HG02571 (cell line): Measurements from ENCODE around the gene DCPS.

Experiments
- ATAC-seq: cut with Tn5 transposase; IDR thresholded peaks from one replicate; pipeline ENCODE4 v1.9.1; 2021; ENCODE audit warnings: mild to moderate bottlenecking, moderate library complexity; ENCODE audit not compliant: unreplicated experiment

DCPS gene

DNA sequence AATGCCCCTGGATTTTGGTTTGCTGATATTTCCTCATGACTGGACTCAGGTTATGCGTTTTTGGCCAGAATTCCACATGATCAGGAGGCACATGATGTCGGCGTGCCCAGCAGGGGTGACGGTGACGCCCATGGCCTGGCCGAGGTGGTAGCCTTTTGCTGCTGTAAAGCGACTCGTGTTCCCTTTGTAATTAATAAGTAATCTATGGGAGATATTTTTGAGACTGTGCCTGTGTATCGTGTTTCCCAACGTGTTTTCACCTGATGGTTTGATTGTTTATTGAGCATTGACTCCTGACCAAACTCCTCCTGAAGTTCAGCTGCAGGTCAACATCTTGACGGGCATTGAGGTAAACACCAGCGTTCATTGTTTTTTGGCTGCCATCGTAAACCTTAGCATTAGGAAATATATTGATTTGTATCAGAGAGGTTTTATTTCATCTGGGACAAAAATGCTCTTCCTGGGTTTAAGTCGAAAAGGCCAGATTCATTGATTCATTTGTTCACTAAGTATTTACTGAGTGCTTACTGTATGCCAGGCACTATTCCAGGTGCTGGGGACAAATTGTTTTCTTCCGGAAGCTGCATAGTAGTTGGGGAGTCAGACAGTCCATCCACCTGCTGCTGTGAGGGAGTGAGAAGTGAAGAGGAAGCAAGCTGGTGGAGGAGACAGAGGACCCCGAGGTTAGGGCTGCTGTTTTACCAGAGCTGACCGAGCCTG lies 23.6 kb downstream of the DCPS start:
- no peak for ATAC-seq

DNA sequence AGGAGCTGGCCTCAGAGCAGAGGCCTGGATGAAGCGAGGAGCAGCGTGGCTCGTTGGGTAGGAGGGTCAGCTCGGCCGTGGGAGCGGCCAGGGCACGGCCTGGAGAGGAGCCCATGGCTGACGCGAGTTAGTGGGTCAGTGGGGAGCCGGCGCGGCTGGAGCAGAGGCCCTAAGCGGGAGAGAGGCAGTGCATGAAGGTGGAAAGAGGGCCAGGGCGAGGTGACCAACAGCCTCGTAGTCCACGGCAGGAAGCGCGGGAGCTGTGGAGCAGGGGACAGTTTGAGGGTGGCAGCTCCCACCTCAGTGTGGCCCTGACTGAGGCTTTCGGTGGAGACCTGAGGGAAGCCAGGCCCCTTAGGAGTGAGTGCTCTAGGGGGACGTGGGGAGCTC lies 24.1 kb downstream of the DCPS start:
- ATAC-seq, result no peak

DNA sequence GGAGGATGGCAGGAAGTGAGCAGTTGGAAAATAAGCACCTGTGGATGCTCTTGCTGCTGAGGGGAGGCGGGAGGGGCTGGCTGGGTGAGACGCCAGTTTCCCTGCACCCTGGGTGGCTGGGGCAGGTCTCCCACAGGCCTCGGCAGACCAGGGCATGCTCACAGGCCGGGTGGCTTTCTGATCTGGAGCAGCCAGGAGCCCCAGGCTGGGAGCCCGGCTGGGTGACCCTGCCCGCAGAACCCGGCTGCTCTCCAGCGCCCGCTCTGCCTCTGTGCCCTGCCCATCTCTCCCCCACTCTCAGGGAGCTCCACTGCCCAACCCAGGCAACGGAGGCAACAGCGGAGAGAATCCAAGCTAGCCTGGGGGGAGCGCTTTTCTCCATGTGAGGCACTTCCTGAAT lies 24.6 kb downstream of the DCPS start:
- no peak for ATAC-seq

DNA sequence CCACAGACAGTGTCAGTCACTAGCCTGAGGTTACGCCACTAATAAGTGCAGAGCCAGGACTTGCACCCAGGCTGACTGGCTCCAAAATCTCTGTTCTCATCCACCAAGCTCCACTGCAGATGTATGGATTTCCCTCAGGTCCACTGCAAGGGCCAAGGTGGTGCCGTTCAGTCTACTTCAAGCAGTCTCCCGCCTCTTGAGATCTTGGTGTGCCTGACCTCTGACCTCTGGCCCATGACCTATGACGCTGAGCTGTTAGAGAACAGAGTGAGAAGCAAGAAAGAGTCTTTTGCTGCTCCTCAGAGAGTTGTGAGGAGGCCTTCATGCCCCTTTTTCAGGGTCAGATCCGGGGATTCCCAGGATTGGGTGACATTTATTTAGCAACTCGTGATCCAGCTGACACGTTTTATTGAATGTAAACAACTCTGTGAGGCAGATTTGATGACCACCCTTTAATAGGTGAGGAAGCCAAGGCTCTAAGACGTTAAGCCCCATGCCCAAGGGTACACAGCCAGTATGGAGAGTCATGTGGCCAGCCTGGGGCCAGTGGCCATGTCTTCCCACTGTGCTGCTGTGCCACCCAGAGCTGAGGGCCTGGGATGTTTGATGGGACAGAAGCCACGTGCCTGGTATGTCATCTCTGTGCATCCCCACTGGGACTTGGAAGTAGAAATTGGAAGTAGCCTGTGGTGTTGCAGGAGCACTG lies 25.2 kb downstream of the DCPS start:
- no peak for ATAC-seq

DNA sequence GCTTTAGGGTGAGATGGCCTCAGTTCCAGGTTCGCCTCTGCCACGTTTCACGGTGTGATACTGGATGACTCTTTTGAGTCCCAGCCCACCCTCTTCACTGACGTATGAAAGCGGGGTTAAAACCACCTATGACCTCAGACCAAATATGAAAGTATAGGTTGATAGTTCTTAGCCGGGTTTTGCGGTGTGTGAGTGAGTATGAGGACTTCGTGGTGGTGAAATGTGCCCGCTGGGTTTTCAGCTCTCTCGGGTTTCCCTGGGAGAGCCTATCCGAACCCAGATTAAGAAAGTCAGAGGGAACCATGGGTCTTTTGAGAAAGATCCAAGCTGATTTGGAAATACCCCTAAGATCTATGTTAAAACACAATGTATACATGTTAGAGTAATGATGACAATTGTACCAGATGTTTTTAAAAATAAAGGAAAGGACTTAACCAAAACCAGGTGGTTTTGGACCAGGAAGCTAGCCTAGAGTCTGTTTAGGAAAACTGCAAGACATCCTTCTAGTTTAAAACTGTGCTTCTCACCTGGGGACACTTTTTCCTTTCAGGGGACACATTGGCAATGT lies 25.9 kb downstream of the DCPS start:
- no peak for ATAC-seq

GRCh38 chr11:126331286-126331685 lies 27.4 kb downstream of the DCPS start:
- ATAC-seq, result no peak

DNA sequence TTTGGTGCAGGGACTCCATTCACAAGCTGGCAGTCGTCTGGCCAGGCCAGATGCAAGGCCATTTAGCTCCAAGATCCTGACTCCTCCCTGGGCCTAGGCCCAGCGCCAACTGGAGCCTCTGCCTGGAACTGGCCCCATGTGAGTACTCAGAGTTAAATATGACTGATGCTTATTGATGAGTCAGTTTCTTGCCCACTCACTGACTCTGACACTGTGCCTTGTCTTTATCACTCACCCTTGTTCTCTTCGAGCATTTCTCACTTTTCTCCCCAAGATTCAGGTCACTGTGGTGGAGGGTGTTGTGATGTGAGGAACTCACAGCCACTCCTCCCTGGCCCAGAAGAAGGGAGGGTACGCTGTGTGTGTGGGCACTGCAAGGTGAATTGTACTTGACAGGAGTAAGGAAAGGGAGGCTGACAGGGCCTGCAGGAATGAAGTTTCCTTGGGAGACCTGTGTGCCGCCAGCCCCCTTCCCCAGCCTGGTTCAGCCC lies 28.4 kb downstream of the DCPS start:
- ATAC-seq, result no peak

DNA sequence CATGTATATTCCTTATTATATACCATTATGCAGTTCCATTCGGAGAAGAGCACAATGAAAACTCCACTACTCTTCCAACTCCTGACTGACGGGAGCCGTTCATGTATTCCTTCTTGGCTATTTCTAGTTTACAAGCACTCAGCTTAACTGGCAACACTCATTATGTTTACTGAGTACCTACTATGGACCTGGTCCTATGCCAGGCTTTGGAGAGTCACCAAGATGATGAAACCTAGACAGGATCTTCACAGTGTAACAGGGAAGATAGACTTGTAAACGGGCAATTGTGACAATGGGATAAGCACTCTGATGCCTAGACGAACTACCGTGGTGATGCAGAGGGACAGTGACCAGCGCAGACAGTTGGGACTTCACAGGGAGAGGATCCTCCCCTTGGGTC lies 29.3 kb downstream of the DCPS start:
- no peak for ATAC-seq

GRCh38 chr11:126334659-126335462 lies 31.0 kb downstream of the DCPS start:
- ATAC-seq, result no peak

- ATAC-seq, result no peak
Observed at GRCh38 chr11:126335463-126335760, 31.6 kb downstream of the DCPS start.

- ATAC-seq, result no peak
Observed at GRCh38 chr11:126336138-126336541, 32.3 kb downstream of the DCPS start.

DNA sequence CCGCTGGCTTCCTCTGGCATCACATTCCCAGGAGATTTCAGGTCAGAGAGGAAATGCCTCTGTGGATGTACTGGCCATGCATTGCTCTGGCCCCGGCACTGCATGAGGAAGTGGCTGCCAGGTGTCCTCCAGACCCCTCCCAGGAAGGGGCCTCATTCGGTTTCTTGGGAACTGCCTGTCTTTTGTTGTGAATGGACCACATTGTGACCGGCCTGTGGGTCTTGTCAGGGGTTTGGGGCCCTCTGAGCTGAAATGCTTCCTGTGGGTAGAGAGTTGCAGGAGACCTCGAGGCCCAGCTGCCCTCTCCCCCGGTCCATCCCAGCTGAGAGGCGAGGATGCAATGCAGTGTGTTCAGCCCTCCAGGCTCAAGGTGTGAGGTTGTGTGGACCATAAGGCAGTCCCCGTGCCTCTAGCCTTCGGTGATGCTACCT lies 32.8 kb downstream of the DCPS start:
- ATAC-seq, result no peak

DNA sequence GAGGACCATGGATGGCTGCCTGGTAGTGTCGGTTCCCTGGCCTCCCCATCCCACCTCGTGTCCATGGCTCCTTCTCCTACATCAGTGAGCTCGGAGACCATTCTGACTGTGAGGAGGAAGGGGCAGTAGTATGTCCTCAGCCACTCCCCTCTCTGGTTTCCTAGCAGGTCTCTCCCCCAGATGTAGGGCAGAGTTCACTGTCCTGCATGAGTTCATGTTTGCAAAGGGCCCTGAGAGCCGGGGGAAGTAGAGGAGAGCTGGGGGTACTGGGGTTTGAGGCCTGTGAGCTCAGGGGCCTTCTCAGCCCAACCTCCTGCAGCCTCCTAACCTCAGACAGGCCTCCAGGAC lies 33.2 kb downstream of the DCPS start:
- no peak for ATAC-seq

DNA sequence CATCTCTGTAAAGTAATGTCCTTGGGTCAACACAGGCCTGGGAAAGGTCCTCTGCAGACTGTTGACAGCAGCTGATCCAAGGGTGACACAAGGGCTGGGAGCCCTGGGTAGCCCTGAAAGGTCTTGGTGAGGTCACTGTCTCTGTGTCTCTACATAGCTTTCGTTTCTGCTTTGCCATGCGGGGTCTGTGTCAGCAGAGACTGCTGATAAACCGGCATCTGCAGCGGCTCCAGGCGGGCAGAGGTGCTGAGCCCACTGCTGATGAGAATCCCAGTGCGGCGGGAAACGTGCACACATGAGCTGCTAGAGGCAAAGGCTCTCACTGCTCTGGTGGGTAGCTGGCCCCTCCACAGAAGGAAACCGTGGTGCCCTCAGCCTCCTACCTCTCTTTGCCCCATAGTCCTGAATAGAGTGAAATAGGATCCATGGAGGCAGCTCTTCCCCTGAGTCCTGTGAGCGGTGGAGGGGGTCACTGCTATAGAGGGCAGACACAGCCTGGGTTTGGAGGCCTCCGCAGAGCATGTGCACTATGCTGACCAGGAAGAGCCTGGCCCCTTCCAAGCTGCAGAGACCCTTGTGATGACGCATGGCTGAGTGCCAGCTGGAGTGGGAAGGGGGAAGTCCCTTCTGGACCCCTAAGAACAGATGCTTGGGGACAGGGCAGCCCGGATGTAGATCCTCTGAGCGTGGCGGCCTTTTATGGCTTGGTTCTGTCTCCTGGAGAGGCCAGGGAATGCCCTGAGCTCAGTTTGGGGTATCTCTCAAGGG lies 33.8 kb downstream of the DCPS start:
- no peak for ATAC-seq

GRCh38 chr11:126338346-126339055 lies 34.6 kb downstream of the DCPS start:
- ATAC-seq, result no peak

- ATAC-seq, result no peak
Observed at GRCh38 chr11:126339073-126339862, 35.4 kb downstream of the DCPS start.

GRCh38 chr11:126339863-126340434 lies 36.1 kb downstream of the DCPS start:
- no peak for ATAC-seq

- ATAC-seq, result no peak
Observed at GRCh38 chr11:126340960-126341606, 37.2 kb downstream of the DCPS start.

DNA sequence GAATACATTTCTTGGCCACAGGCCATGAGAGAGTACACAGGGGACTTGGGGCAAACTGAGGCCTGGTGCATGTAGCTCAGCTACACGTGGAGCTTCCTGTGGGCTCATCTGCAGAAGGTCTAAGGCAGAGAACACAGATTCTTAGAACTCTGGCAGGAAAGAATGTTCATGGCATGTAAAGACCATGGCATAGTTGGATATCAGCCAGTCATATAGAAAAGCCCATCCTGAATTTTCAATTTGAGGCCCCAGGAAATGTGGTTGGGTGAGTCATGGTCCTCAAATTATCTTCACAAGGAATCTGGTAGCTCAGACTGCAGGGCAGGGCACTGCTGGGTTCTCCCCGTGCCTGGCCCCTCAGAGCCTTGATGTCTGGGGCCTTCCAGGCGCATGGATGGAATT lies 37.9 kb downstream of the DCPS start:
- no peak for ATAC-seq
